HepG2 (cell line): ENCODE results near the gene ARHGEF38. TPM values are rescaled to one million over a fixed set of nuclear protein-coding genes. Genes with fewer than 3 reads are reported as not detected.

Experiments
- GZF1 ChIP-seq: sonication (generic); formaldehyde crosslinking; IDR thresholded peaks from 2 replicates; pipeline ENCODE4 v1.5.1; 2020; ENCODE audit warnings: mild to moderate bottlenecking, missing genetic modification reagents
- IRF9 ChIP-seq: sonication (generic); formaldehyde crosslinking; IDR thresholded peaks from 2 replicates; pipeline ENCODE4 v1.8.0; 2022; ENCODE audit warnings: missing genetic modification reagents, mild to moderate bottlenecking, borderline replicate concordance
- KAT8 ChIP-seq: IDR thresholded peaks from 2 replicates; pipeline ENCODE4 v1.6.1; 2016; ENCODE audit warnings: missing genetic modification reagents, missing compliant biosample characterization
- PPARG ChIP-seq: conservative IDR thresholded peaks from 2 replicates; pipeline ENCODE4 v1.6.1; 2016; ENCODE audit warnings: missing biosample characterization, missing genetic modification reagents
- PRMT3 ChIP-seq: sonication (generic); formaldehyde crosslinking; IDR thresholded peaks from 2 replicates; pipeline ENCODE4 v1.8.1; 2022; ENCODE audit warnings: low read depth, mild to moderate bottlenecking, moderate library complexity, missing genetic modification reagents, borderline replicate concordance
- RFXAP ChIP-seq: sonication (generic); formaldehyde crosslinking; IDR thresholded peaks from 2 replicates; pipeline ENCODE4 v1.4.0; 2020; ENCODE audit warnings: missing genetic modification reagents, borderline replicate concordance
- ZBTB14 ChIP-seq: sonication (generic); formaldehyde crosslinking; IDR thresholded peaks from 2 replicates; pipeline ENCODE4 v1.4.0; 2020; ENCODE audit warnings: missing genetic modification reagents
- ZBTB38 ChIP-seq: sonication (generic); formaldehyde crosslinking; IDR thresholded peaks from 2 replicates; pipeline ENCODE4 v1.5.1; 2020; ENCODE audit warnings: mild to moderate bottlenecking, missing genetic modification reagents
- ZFP41 ChIP-seq: sonication (generic); formaldehyde crosslinking; IDR thresholded peaks from 2 replicates; pipeline ENCODE4 v1.4.0; 2020; ENCODE audit warnings: mild to moderate bottlenecking, missing genetic modification reagents, borderline replicate concordance
- ZNF232 ChIP-seq: sonication (generic); formaldehyde crosslinking; IDR thresholded peaks from 2 replicates; pipeline ENCODE4 v1.4.0; 2020; ENCODE audit warnings: missing genetic modification reagents, borderline replicate concordance
- ZNF275 ChIP-seq: sonication (generic); formaldehyde crosslinking; IDR thresholded peaks from 2 replicates; pipeline ENCODE4 v1.8.0; 2022; ENCODE audit warnings: missing genetic modification reagents, mild to moderate bottlenecking, inconsistent platforms, borderline replicate concordance
- ZNF552 ChIP-seq: sonication (generic); formaldehyde crosslinking; IDR thresholded peaks from 2 replicates; pipeline ENCODE4 v1.9.0; 2022; ENCODE audit warnings: missing genetic modification reagents, mild to moderate bottlenecking, borderline replicate concordance
- ZNF557 ChIP-seq: sonication (generic); formaldehyde crosslinking; IDR thresholded peaks from 2 replicates; pipeline ENCODE4 v1.4.0; 2020; ENCODE audit warnings: missing genetic modification reagents
- polyA plus RNA-seq, 8 experiments: library from polyadenylated mRNA; depleted of rRNA in 3 of 8; stranded (reverse) in 7 of 8; unstranded in 1 of 8; fragments of >200 nt; fragmentation: Illumina TruSeq in 4 of 8; extraction: Trizol in 4 of 8; gene quantifications; 2 replicates each; pipeline versions ENCODE4 v1.2.1 to v1.2.3, GENCODE V29; 2011 to 2016; ENCODE audit warnings: low read depth in 4 of 8, missing spikeins in 1 of 8, mixed read lengths in 1 of 8; ENCODE audit not compliant: insufficient read depth in 1 of 8
- total RNA-seq, 5 experiments: library from RNA; depleted of rRNA; stranded (reverse); fragments of >200 nt; fragmentation: Illumina TruSeq; extraction: Trizol; gene quantifications; 2 replicates each; pipeline ENCODE4 v1.2.3, GENCODE V29; 2016; ENCODE audit warnings: low read depth in 1 of 5

ARHGEF38 gene
- total and polyA plus RNA-seq, 2 of the 13 experiments (the other 11 are each of a cell fraction or from before 2014, with no cell fraction given) = not detected

- no peak for TF ChIP-seq IRF9 (CRISPR knock-in tag)
- TF ChIP-seq PPARG (CRISPR knock-in tag) = no peak
- no peak for TF ChIP-seq ZBTB14
- no peak for TF ChIP-seq GZF1 (CRISPR knock-in tag)
- TF ChIP-seq ZNF557 = no peak
- no peak for TF ChIP-seq ZBTB38
- no peak for TF ChIP-seq ZNF552 (CRISPR knock-in tag)
- TF ChIP-seq ZNF232 (CRISPR knock-in tag) = no peak
- TF ChIP-seq KAT8 (CRISPR knock-in tag) = no peak
- no peak for TF ChIP-seq ZNF275 (CRISPR knock-in tag)
- no peak for TF ChIP-seq PRMT3
- TF ChIP-seq ZFP41 (CRISPR knock-in tag) = no peak
- TF ChIP-seq RFXAP (CRISPR knock-in tag) = no peak
Measured at GRCh38 chr4:105624530-105624929, 72.1 kb downstream of the ARHGEF38 start (continued).
